ENCODE data around the gene PERP.

DNA sequence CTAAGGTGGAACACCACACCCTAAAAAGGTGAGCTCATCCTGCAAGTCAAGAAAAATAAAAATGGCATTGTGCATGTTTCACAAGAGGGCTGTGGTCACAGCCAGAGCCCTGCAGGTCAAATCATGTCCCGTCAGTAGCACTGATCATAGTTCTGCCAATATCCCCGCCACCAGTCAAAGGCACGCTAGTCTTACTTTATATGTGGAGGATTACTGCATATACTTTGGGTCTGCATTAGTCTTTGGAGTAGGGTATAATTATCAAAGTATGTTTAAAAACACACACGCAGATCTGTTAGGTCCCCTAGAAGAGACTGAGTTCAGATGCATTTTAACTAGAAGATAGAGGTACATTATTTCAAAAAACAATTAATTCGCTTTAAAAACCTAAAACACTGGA lies 1.8 kb downstream of the PERP start:
- TF ChIP-seq, protein P1, sequence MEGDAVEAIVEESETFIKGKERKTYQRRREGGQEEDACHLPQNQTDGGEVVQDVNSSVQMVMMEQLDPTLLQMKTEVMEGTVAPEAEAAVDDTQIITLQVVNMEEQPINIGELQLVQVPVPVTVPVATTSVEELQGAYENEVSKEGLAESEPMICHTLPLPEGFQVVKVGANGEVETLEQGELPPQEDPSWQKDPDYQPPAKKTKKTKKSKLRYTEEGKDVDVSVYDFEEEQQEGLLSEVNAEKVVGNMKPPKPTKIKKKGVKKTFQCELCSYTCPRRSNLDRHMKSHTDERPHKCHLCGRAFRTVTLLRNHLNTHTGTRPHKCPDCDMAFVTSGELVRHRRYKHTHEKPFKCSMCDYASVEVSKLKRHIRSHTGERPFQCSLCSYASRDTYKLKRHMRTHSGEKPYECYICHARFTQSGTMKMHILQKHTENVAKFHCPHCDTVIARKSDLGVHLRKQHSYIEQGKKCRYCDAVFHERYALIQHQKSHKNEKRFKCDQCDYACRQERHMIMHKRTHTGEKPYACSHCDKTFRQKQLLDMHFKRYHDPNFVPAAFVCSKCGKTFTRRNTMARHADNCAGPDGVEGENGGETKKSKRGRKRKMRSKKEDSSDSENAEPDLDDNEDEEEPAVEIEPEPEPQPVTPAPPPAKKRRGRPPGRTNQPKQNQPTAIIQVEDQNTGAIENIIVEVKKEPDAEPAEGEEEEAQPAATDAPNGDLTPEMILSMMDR (IDR thresholded peaks at IDR 0.05; ENCODE audit: insufficient read depth, low read length, poor library complexity, severe bottlenecking), result no peak
- TF ChIP-seq EZH2phosphoT487 (conservative IDR thresholded peaks at IDR 0.05; ENCODE audit: low read length), result no peak

Measured in SU-DHL-6 (cell line).